Measurements from ENCODE around the gene RET.

The RET gene

GRCh38 chr10:43120929-43121314, 44.1 kb downstream of the RET start:
- peak; percentile 33 for DNase-seq (ENCODE audit: low spot score)

- DNase-seq (ENCODE audit: low spot score) = no peak
Observed at GRCh38 chr10:43121444-43121843, 44.6 kb downstream of the RET start.

- no peak for DNase-seq (ENCODE audit: low spot score)
Observed at GRCh38 chr10:43122096-43122495, 45.2 kb downstream of the RET start.

- DNase-seq (ENCODE audit: low spot score) = no peak
Observed at GRCh38 chr10:43122826-43123225, 46.0 kb downstream of the RET start.

GRCh38 chr10:43123361-43124093, 46.7 kb downstream of the RET start:
- no peak for DNase-seq (ENCODE audit: low spot score)

GRCh38 chr10:43124094-43124521, 47.2 kb downstream of the RET start:
- DNase-seq (ENCODE audit: low spot score) = no peak

GRCh38 chr10:43124574-43125273, 47.9 kb downstream of the RET start:
- DNase-seq (ENCODE audit: low spot score) = no peak

- DNase-seq (ENCODE audit: low spot score) = no peak
Observed at GRCh38 chr10:43125274-43125845, 48.5 kb downstream of the RET start.

- no peak for DNase-seq (ENCODE audit: low spot score)
Observed at GRCh38 chr10:43125881-43126731, 49.2 kb downstream of the RET start.

GRCh38 chr10:43126759-43127424, 50.0 kb downstream of the RET start:
- DNase-seq (ENCODE audit: low spot score) = peak; percentile 41

- DNase-seq (ENCODE audit: low spot score) = no peak
Observed at GRCh38 chr10:43127442-43127841, 50.6 kb downstream of the RET start.

- no peak for DNase-seq (ENCODE audit: low spot score)
Observed at GRCh38 chr10:43128331-43128730, 51.5 kb downstream of the RET start.

GRCh38 chr10:43128958-43129706, 52.3 kb downstream of the RET start:
- no peak for DNase-seq (ENCODE audit: low spot score)

- DNase-seq (ENCODE audit: low spot score) = no peak
Observed at GRCh38 chr10:43130770-43131171, 53.9 kb downstream of the RET start.

- DNase-seq (ENCODE audit: low spot score) = no peak
Observed at GRCh38 chr10:43131256-43131655, 54.4 kb downstream of the RET start.

GRCh38 chr10:43131906-43132305, 55.0 kb downstream of the RET start:
- no peak for DNase-seq (ENCODE audit: low spot score)

GRCh38 chr10:43132867-43133787, 56.3 kb downstream of the RET start:
- no peak for DNase-seq (ENCODE audit: low spot score)

- no peak for DNase-seq (ENCODE audit: low spot score)
Observed at GRCh38 chr10:43134126-43134905, 57.4 kb downstream of the RET start.

GRCh38 chr10:43135064-43135463, 58.2 kb downstream of the RET start:
- no peak for DNase-seq (ENCODE audit: low spot score)

All from NAMALWA (cell line).